GM12878 (cell line): ENCODE results near the gene HSFX3. TPM values are rescaled to one million over a fixed set of nuclear protein-coding genes. Genes with fewer than 3 reads are reported as not detected.
"Not testable (repeated sequence)": the region's sequence is repeated elsewhere in the genome, so short reads cannot be mapped to it uniquely, and the experiment has no call there.

Experiments
- ATAC-seq: fragments of 200-7000 bp; cut with Tn5 transposase; 3 replicates; pipeline ENCODE4 v1.9.1; 2020; ENCODE audit warnings: mild to moderate bottlenecking, moderate library complexity
- BruUV-seq: library from RNA; stranded (reverse); fragments of 400-500 nt; replicated peaks from 2 replicates; lab custom pipeline; 2021; lab: Mats Ljungman, UMichigan
- CTCF ChIA-PET: fragments of 300-600 bp; sonication (Branson Sonifier 250); formaldehyde crosslinking; extraction: SDS; loops from one replicate; lab custom pipeline; 2021; ENCODE audit warnings: inconsistent platforms; lab: Yijun Ruan, JAX
- POLR2A ChIA-PET: fragments of 350-600 bp; formaldehyde crosslinking; extraction: SDS; loops from one replicate; lab custom pipeline; 2021; ENCODE audit warnings: inconsistent platforms; lab: Charles Lee
- RAD21 ChIA-PET: fragments of 300-600 bp; sonication (Branson Sonifier 250); formaldehyde crosslinking; loops from one replicate; lab custom pipeline; 2023; ENCODE audit warnings: antibody characterized with exemption; ENCODE audit not compliant: unreplicated experiment; lab: Charles Lee
- SMC1A ChIA-PET: fragments of 300-600 bp; sonication (Branson Sonifier 250); formaldehyde crosslinking; loops from one replicate; lab custom pipeline; 2023; ENCODE audit not compliant: unreplicated experiment, uncharacterized antibody; lab: Charles Lee
- DNase-seq: peaks from one replicate; pipeline ENCODE4 v3.0.0-alpha.2; 2011; ENCODE audit warnings: low read depth, low spot score
- FAIRE-seq: peaks from 3 replicates; lab custom pipeline; 2011; peaks lifted over from hg19 to GRCh38; lab: Jason Lieb, UNC
- H2AFZ ChIP-seq: 2 replicates; pipeline ENCODE4 v1.6.0; 2011; ENCODE audit warnings: low read depth, low read length, control low read depth; ENCODE audit not compliant: control insufficient read depth
- H3K27ac ChIP-seq: 2 replicates; pipeline ENCODE4 v1.5.1; 2011; ENCODE audit warnings: control low read depth; ENCODE audit not compliant: control insufficient read depth, insufficient read depth
- H3K27me3 ChIP-seq, 2 experiments: replicated peaks in 1 of 2; 2 replicates each; pipeline versions ENCODE4 v1.6.0 to v1.6.1; 2011; ENCODE audit warnings: low read length in 1 of 2; ENCODE audit not compliant: control insufficient read depth in 2 of 2, insufficient read depth in 2 of 2
- H3K36me3 ChIP-seq, 2 experiments: 2 replicates each; pipeline ENCODE4 v1.5.1; 2011; ENCODE audit warnings: low read length in 1 of 2; ENCODE audit not compliant: control insufficient read depth in 2 of 2, insufficient read depth in 2 of 2
- H3K4me1 ChIP-seq: 2 replicates; pipeline ENCODE4 v1.6.1; 2011; ENCODE audit warnings: mild to moderate bottlenecking, low read length, moderate library complexity, mixed read lengths; ENCODE audit not compliant: control insufficient read depth, insufficient read depth
- H3K4me2 ChIP-seq: 2 replicates; pipeline ENCODE4 v1.6.0; 2011; ENCODE audit warnings: control low read depth; ENCODE audit not compliant: control insufficient read depth, insufficient read depth
- H3K4me3 ChIP-seq: fragments of 200-600 bp; sonication (generic); 2 replicates; pipeline ENCODE4 v1.5.1; 2016
- H3K79me2 ChIP-seq: 2 replicates; pipeline ENCODE4 v1.6.0; 2011; ENCODE audit warnings: low read length; ENCODE audit not compliant: control insufficient read depth, insufficient read depth
- H3K9ac ChIP-seq: 2 replicates; pipeline ENCODE4 v1.8.0; 2011; ENCODE audit warnings: low read length, control low read depth, mixed read lengths; ENCODE audit not compliant: control insufficient read depth, insufficient read depth
- H3K9me3 ChIP-seq: replicated peaks from 3 replicates; pipeline ENCODE4 v1.5.1; 2011; ENCODE audit warnings: mild to moderate bottlenecking, low read length; ENCODE audit not compliant: control insufficient read depth, insufficient read depth
- H4K20me1 ChIP-seq: 2 replicates; pipeline ENCODE4 v1.6.0; 2011; ENCODE audit not compliant: control insufficient read depth, insufficient read depth
- YY1 ChIP-seq: IDR thresholded peaks from 2 replicates; pipeline ENCODE4 v1.6.1; 2011; ENCODE audit warnings: low read depth, mild to moderate bottlenecking, low read length
- ZSCAN29 ChIP-seq: fragments of 450-650 bp; IDR thresholded peaks from 2 replicates; pipeline ENCODE4 v1.6.1; 2017; ENCODE audit warnings: mild to moderate bottlenecking, moderate library complexity
- WGBS: methylation state at CpG from one replicate; pipeline ENCODE4 v1.1.6; 2016; ENCODE audit warnings: low lambda C conversion rate; ENCODE audit not compliant: insufficient replicate concordance, insufficient coverage; ENCODE audit errors: missing lambda C conversion rate; 5-methylcytosine and 5-hydroxymethylcytosine counted together
- in situ Hi-C: fragments of 300-500 bp; cut with MboI; formaldehyde crosslinking; loops from 9 replicates; pipeline ENCODE4 v1.14.3; 2018; ENCODE audit warnings: mixed read lengths
- intact Hi-C: fragments of 100-400 bp; cut with micrococcal nuclease; formaldehyde crosslinking; loops from one replicate; pipeline ENCODE4 v1.14.2; 2022; ENCODE audit not compliant: unreplicated experiment
- polyA plus RNA-seq, 11 experiments: library from polyadenylated mRNA; depleted of rRNA in 4 of 11; unstranded in 6 of 11; stranded (reverse) in 5 of 11; fragments of >200 nt; fragmentation: Nextera tagmentation in 4 of 11; fragmentation: Illumina TruSeq in 1 of 11; extraction: Ambion mirVana in 4 of 11; extraction: Trizol in 1 of 11; gene quantifications; 1 replicate in 1 of 11; 2 replicates in 10 of 11; pipeline versions ENCODE4 v1.2.1 to v1.2.3, GENCODE V29; 2011 to 2016; ENCODE audit warnings: inconsistent platforms in 2 of 11, missing spikeins in 2 of 11, low read depth in 1 of 11
- total RNA-seq, 4 experiments: library from RNA; depleted of rRNA in 3 of 4; stranded (reverse); fragments of >200 nt in 3 of 4; fragmentation: Illumina TruSeq in 1 of 4; extraction: Trizol in 1 of 4; gene quantifications; 2 replicates each; pipeline versions ENCODE4 v1.2.1 to v1.2.3, GENCODE V29; 2013 to 2021
- TF ChIP-seq, protein P1 (sequence below): fragments of 450-650 bp; IDR thresholded peaks from 2 replicates; pipeline ENCODE4 v1.6.1; 2017; ENCODE audit warnings: antibody characterized with exemption, mild to moderate bottlenecking, moderate library complexity
- TF ChIP-seq, protein P2 (sequence below): fragments of 150-350 bp; IDR thresholded peaks from 2 replicates; pipeline ENCODE4 v1.6.1; 2016; ENCODE audit warnings: low read depth, low read length
- TF ChIP-seq, protein P3 (sequence below): fragments of 450-650 bp; conservative IDR thresholded peaks from 2 replicates; pipeline ENCODE4 v1.6.1; 2017; ENCODE audit warnings: mild to moderate bottlenecking, moderate library complexity
- TF ChIP-seq, protein P4 (sequence below): fragments of 150-350 bp; IDR thresholded peaks from 2 replicates; pipeline ENCODE4 v1.6.1; 2014; ENCODE audit warnings: mild to moderate bottlenecking, low read depth, low read length

HSFX3 gene
- total and polyA plus RNA-seq, 10 of the 15 experiments (the other 5 are each of a cell fraction or from before 2014, with no cell fraction given): 0.05 to 0.40 (median 0.29) TPM; not detected in 5

DNA sequence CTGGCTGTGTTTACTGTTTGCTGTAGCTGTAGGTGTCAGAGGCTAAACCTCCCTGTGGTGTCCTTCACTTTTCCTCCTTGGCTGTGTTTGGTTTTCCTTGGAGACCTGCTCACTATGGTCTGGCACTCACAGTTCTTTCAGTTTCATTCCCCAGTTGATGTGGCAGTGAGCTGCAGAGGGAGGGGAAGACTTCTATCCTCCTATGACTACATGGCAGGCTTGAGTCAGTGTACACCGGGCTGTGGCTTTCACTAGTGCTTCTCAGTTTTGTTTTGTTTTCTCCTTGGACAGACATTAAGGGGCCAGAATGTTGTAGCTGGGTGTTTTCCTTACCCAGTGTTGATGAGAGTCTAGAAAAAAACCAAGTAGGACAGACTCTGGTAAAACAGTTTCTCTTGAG lies 23.7 kb upstream of the HSFX3 start:
- in situ Hi-C loops, intact Hi-C loops, H3K27me3 ChIP-seq, H2AFZ ChIP-seq, H4K20me1 ChIP-seq, DNase-seq, RAD21 ChIA-PET, H3K4me1 ChIP-seq, SMC1A ChIA-PET, CTCF ChIA-PET, H3K4me3 ChIP-seq, H3K79me2 ChIP-seq, POLR2A ChIA-PET, BruUV-seq, H3K36me3 ChIP-seq, H3K9me3 ChIP-seq, H3K4me2 ChIP-seq, H3K27ac ChIP-seq, H3K9ac ChIP-seq: not testable (repeated sequence)
- no CpG with 5 or more reads among the region's 1 CpG for WGBS
- ATAC-seq (peak; percentile 100), FAIRE-seq (peak; percentile 13)

DNA sequence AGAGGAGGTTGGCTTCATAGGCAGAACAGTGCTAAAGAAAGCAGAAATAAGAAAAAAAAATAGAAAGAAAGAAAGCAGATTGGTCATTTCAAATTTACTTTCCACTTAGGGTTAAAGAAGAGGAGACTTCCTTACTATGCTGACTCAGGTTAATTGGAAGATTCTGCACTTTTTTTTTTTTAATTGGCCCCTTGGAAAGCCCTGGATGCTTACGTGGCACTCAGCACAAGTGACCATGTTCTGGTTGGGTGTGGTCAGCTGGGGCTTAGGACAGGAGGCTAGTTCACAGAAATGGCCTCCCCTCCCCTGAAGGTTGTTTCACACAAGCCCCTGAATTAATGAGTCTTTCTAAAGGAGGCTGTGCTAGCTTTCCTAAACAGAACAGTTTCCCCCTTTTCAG lies 23.0 kb upstream of the HSFX3 start:
- WGBS: 0% methylated on average over 1 of the region's 1 CpG
- H4K20me1 ChIP-seq: no peaks in the 10 kb centered on the region
- H3K4me2 ChIP-seq: no peak overlapping the region
- no peaks in the 10 kb centered on the region for H3K36me3 ChIP-seq
- H3K9me3 ChIP-seq: no peaks in the 10 kb centered on the region
- in situ Hi-C loops (no loop called here), intact Hi-C loops (no loop called here)
- DNase-seq: no peak
- no peak overlapping the region for H3K4me3 ChIP-seq
- no peaks in the 10 kb centered on the region for H3K4me1 ChIP-seq
- RAD21 ChIA-PET: interaction anchor here (1.0 kb wide), 1 partner anchor 34 kb away, joined by 3 read pairs; no protein-coding TSS in a partner anchor
- H3K27me3 ChIP-seq: no peaks in the 10 kb centered on the region
- no peak overlapping the region for H3K27ac ChIP-seq
- peak; percentile 23 for ATAC-seq
- FAIRE-seq: no peak
- H2AFZ ChIP-seq: no peak overlapping the region
- POLR2A ChIA-PET: no interaction called here
- BruUV-seq: no TSS peak
- no peak overlapping the region for H3K9ac ChIP-seq
- SMC1A ChIA-PET: interaction anchor here (1.4 kb wide), 1 partner anchor 50 kb away, joined by 3 read pairs; no protein-coding TSS in a partner anchor
- H3K79me2 ChIP-seq: no peaks in the 10 kb centered on the region
- CTCF ChIA-PET: interaction anchor here (0.9 to 1.0 kb wide), 2 partner anchors 61 to 265 kb away, joined by 3 read pairs; no protein-coding TSS in a partner anchor
- TF ChIP-seq, protein P1, sequence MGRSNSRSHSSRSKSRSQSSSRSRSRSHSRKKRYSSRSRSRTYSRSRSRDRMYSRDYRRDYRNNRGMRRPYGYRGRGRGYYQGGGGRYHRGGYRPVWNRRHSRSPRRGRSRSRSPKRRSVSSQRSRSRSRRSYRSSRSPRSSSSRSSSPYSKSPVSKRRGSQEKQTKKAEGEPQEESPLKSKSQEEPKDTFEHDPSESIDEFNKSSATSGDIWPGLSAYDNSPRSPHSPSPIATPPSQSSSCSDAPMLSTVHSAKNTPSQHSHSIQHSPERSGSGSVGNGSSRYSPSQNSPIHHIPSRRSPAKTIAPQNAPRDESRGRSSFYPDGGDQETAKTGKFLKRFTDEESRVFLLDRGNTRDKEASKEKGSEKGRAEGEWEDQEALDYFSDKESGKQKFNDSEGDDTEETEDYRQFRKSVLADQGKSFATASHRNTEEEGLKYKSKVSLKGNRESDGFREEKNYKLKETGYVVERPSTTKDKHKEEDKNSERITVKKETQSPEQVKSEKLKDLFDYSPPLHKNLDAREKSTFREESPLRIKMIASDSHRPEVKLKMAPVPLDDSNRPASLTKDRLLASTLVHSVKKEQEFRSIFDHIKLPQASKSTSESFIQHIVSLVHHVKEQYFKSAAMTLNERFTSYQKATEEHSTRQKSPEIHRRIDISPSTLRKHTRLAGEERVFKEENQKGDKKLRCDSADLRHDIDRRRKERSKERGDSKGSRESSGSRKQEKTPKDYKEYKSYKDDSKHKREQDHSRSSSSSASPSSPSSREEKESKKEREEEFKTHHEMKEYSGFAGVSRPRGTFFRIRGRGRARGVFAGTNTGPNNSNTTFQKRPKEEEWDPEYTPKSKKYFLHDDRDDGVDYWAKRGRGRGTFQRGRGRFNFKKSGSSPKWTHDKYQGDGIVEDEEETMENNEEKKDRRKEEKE: no peak
- TF ChIP-seq, protein P2, sequence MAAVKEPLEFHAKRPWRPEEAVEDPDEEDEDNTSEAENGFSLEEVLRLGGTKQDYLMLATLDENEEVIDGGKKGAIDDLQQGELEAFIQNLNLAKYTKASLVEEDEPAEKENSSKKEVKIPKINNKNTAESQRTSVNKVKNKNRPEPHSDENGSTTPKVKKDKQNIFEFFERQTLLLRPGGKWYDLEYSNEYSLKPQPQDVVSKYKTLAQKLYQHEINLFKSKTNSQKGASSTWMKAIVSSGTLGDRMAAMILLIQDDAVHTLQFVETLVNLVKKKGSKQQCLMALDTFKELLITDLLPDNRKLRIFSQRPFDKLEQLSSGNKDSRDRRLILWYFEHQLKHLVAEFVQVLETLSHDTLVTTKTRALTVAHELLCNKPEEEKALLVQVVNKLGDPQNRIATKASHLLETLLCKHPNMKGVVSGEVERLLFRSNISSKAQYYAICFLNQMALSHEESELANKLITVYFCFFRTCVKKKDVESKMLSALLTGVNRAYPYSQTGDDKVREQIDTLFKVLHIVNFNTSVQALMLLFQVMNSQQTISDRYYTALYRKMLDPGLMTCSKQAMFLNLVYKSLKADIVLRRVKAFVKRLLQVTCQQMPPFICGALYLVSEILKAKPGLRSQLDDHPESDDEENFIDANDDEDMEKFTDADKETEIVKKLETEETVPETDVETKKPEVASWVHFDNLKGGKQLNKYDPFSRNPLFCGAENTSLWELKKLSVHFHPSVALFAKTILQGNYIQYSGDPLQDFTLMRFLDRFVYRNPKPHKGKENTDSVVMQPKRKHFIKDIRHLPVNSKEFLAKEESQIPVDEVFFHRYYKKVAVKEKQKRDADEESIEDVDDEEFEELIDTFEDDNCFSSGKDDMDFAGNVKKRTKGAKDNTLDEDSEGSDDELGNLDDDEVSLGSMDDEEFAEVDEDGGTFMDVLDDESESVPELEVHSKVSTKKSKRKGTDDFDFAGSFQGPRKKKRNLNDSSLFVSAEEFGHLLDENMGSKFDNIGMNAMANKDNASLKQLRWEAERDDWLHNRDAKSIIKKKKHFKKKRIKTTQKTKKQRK: no peak
- TF ChIP-seq ZSCAN29 (no peak), YY1 (no peak)
- TF ChIP-seq, protein P3, sequence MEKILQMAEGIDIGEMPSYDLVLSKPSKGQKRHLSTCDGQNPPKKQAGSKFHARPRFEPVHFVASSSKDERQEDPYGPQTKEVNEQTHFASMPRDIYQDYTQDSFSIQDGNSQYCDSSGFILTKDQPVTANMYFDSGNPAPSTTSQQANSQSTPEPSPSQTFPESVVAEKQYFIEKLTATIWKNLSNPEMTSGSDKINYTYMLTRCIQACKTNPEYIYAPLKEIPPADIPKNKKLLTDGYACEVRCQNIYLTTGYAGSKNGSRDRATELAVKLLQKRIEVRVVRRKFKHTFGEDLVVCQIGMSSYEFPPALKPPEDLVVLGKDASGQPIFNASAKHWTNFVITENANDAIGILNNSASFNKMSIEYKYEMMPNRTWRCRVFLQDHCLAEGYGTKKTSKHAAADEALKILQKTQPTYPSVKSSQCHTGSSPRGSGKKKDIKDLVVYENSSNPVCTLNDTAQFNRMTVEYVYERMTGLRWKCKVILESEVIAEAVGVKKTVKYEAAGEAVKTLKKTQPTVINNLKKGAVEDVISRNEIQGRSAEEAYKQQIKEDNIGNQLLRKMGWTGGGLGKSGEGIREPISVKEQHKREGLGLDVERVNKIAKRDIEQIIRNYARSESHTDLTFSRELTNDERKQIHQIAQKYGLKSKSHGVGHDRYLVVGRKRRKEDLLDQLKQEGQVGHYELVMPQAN: no peak
- TF ChIP-seq, protein P4, sequence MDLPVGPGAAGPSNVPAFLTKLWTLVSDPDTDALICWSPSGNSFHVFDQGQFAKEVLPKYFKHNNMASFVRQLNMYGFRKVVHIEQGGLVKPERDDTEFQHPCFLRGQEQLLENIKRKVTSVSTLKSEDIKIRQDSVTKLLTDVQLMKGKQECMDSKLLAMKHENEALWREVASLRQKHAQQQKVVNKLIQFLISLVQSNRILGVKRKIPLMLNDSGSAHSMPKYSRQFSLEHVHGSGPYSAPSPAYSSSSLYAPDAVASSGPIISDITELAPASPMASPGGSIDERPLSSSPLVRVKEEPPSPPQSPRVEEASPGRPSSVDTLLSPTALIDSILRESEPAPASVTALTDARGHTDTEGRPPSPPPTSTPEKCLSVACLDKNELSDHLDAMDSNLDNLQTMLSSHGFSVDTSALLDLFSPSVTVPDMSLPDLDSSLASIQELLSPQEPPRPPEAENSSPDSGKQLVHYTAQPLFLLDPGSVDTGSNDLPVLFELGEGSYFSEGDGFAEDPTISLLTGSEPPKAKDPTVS: no peak
